HUDEP-2 (cell line): ENCODE results near the gene TGFB2.

Source experiments
- DNase-seq, 76 experiments: peaks; one replicate each; lab custom pipeline; 2025; ENCODE audit not compliant: unreplicated experiment in 76 of 76; lab: John Stamatoyannopoulos, UW

The TGFB2 gene

GRCh38 chr1:218413179-218413578 lies 68.0 kb downstream of the TGFB2 start:
- DNase-seq = no peak

GRCh38 chr1:218414060-218414728 lies 69.1 kb downstream of the TGFB2 start:
- no peak for DNase-seq

DNA sequence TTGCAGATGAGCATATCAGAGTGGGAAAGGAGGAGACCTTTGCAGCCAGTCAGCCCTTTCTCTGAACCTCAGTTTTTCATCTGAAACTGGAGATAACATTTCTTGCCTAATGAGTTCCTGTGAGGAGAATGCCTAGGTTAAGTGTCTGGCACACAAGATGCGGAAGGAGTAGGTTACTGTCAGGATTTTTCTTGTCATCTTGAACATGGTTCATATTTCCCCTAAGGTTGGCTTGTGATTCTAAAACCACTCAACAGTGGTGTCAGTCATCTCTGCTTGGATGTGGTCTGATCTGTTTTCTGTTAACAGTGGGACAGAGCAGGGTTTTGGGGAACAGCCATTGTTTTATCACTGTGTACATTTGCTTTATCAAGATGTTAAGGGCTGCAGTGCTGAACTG lies 70.6 kb downstream of the TGFB2 start:
- no peak for DNase-seq

- DNase-seq = no peak
Observed at GRCh38 chr1:218421531-218421930, 76.4 kb downstream of the TGFB2 start.

DNA sequence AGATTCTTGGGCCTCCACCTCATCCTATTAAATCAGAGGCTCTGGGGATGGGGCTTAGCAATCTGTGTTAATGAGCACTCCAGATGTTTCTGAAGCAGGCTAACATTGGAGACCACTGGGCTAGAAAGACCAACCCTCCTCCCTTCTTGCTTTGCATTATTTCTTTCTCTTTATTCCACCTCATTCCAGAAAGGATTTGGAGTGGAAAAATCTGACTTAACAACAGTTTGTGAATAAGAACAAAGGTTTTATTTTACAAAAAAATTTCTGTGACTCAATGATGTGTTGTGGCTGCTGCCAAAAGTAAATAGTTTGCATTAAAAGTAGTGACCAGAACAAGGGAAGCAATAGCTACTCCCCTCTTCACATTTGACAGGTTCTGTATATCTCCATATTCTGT lies 79.4 kb downstream of the TGFB2 start:
- DNase-seq = no peak

- DNase-seq = no peak
Observed at GRCh38 chr1:218425647-218426342, 80.7 kb downstream of the TGFB2 start.

GRCh38 chr1:218426343-218426657 lies 81.2 kb downstream of the TGFB2 start:
- DNase-seq = no peak

GRCh38 chr1:218429301-218429700 lies 84.2 kb downstream of the TGFB2 start:
- DNase-seq = no peak

GRCh38 chr1:218430346-218430745 lies 85.2 kb downstream of the TGFB2 start:
- no peak for DNase-seq

DNA sequence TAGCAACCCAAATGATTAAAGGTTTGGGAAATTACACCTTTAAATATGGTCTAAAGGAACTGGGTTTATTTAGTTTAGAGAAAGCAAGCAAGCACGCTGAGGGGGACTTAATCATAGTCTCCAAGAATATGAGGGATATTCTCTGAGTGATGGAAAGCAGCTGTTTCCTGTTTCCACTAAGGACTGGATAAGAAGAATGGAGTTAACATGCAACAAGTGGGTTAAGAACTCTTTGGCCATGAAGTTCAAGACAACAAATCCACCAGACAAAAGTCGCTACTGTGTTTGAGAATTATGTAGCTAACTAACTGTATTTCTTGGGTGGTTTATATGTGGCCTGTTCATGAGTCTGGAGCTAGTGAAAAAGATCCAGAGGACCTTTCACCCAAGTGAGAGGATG lies 85.7 kb downstream of the TGFB2 start:
- DNase-seq = no peak

DNA sequence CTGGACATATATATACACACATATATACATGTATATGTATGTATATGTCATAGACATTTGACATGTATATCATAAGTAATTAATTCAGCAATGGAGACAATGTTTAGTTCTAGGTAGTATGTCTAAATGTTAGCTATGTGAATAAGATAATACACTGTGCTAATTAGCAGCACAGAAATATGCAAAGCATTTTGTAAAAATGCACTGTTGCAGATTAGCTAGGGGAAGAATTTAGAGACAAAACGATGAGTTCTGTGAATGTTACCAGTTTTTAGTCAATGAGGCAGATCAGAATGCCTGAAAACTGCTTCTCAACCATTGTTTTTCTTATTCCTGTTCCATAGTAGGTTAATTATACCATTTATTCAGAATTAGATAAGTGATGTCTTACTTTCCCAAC lies 86.3 kb downstream of the TGFB2 start:
- no peak for DNase-seq

GRCh38 chr1:218433744-218434143 lies 88.6 kb downstream of the TGFB2 start:
- no peak for DNase-seq

- DNase-seq = no peak
Observed at GRCh38 chr1:218435528-218435927, 90.4 kb downstream of the TGFB2 start.

- DNase-seq = no peak
Observed at GRCh38 chr1:218436346-218436745, 91.2 kb downstream of the TGFB2 start.

- DNase-seq = no peak
Observed at GRCh38 chr1:218436997-218437396, 91.9 kb downstream of the TGFB2 start.

GRCh38 chr1:218439541-218440295 lies 94.6 kb downstream of the TGFB2 start:
- no peak for DNase-seq

DNA sequence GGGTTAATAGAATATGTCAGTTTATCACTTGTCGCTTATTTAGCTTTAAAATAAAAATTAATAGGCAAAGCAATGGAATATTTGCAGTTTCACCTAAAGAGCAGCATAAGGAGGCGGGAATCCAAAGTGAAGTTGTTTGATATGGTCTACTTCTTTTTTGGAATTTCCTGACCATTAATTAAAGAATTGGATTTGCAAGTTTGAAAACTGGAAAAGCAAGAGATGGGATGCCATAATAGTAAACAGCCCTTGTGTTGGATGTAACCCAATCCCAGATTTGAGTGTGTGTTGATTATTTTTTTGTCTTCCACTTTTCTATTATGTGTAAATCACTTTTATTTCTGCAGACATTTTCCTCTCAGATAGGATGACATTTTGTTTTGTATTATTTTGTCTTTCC lies 98.1 kb downstream of the TGFB2 start:
- no peak for DNase-seq

DNA sequence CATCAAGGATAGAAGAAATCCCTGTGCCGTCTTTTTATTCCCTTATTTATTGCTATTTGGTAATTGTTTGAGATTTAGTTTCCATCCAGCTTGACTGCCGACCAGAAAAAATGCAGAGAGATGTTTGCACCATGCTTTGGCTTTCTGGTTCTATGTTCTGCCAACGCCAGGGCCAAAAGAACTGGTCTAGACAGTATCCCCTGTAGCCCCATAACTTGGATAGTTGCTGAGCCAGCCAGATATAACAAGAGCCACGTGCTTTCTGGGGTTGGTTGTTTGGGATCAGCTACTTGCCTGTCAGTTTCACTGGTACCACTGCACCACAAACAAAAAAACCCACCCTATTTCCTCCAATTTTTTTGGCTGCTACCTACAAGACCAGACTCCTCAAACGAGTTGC lies 99.0 kb downstream of the TGFB2 start:
- no peak for DNase-seq

DNA sequence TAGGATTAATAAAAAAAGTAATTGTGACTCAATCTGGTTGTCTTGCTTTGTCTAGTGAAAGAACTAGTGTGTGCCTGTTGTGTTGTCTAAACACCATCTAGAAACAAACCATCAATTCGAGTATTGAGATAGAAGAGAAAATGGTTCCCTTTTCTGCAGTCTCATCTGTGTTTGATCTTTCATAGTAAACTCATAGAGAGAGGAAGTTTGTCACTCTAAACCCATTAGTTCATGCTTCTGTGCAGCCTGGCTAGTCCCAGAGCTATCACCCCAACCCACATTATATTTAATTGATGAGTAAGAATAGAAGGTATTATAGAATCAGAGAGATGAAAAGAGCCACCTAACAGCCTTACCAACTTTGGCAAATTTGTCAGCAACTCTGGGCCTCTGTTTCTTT lies 99.5 kb downstream of the TGFB2 start:
- DNase-seq = no peak

DNA sequence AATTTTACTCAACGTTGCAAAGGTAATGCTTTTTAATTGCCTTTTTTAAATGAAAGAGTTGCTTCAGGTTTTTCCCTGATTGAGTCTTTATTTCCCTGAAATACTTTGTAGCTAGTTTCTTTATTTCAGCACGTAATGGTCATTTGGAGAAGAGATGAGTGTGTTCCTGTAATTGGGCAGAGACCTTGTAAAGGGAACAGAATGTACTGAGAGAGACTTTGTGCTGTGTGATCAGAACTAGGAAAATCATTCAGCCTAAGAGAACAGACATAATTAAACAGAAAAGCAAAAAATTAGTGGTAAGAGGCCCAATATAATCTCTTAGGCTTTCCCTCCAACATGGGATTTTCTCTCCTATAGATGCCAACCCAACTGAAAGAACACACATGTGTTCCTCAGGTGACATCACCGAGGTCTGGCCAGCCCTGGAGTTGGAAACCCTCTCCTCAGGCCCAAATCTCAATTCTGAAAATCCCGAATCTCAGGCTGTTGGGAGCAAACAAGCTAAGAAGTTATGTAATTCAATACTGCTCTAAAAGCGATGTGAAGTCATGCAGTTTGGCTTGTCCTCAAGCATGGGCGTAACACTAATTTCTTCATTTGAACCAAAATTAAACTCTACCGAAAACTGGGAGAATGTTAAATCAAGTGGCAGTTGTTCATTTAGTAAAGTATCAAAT lies 102.0 kb downstream of the TGFB2 start:
- no peak for DNase-seq

DNA sequence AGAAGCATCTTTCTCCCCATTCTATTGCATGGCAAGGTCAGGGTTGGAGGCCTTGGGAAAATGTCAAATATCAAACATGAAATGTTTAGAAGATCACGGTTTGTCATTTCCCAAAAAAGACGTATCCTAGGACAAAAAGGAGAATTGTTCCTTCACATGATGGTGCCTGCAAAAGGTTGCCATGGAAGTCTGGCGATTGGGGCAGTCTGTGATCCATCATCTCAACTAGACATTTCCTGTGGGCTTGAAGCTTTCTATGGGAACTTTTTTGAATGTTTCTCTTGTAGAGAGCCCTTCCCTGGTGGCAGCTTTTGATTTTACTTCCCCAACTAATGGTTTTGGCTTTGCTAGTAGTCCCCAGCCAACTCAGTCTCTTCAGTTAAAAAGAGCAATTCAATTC lies 106.3 kb downstream of the TGFB2 start:
- DNase-seq = no peak
